ENCODE results near the gene UBE2E2. TPM values are rescaled to one million over a fixed set of nuclear protein-coding genes. Genes with fewer than 3 reads are reported as not detected.

Gene UBE2E2
- total RNA-seq, 1 experiment from 2014 or later = 38.6 TPM

GRCh38 chr3:23217872-23218554, 14.9 kb downstream of the UBE2E2 start:
- H4K8ac ChIP-seq (replicated peaks; ENCODE audit: insufficient read length, low read depth, low read length) = no peak overlapping the region
- H3K27me3 Mint-ChIP-seq (ENCODE audit: low read depth) = no peaks in the 10 kb centered on the region
- H3K18ac ChIP-seq (ENCODE audit: insufficient read length, low read depth, low read length) = no peak overlapping the region
- no peak overlapping the region for H2BK12ac ChIP-seq (ENCODE audit: insufficient read length, low read depth, low read length)
- H2BK120ac ChIP-seq (ENCODE audit: low read depth, low read length, poor library complexity, severe bottlenecking) = no peak overlapping the region
- no peak overlapping the region for H3K4me3 Mint-ChIP-seq
- H2BK5ac ChIP-seq (ENCODE audit: insufficient read length, low read length) = no peak overlapping the region
- H3K9me3 ChIP-seq (ENCODE audit: control insufficient read depth, low read depth, low read length) = no peaks in the 10 kb centered on the region
- WGBS (ENCODE audit: extremely low coverage, insufficient read length, low lambda C conversion rate) = no CpG with 5 or more reads among the region's 5 CpGs
- H3K27ac Mint-ChIP-seq = no peak overlapping the region; a peak in 1 of 7 replicates
- no peak overlapping the region for H3K4ac ChIP-seq (ENCODE audit: low read depth, low read length)
- no peak overlapping the region for H3K56ac ChIP-seq (ENCODE audit: insufficient read length, low read depth, low read length)
- no peak overlapping the region for H2AK5ac ChIP-seq (ENCODE audit: insufficient read length, low read length)
- H3K4me1 ChIP-seq (ENCODE audit: insufficient read depth, low read length) = no peaks in the 10 kb centered on the region
- H4K91ac ChIP-seq (ENCODE audit: insufficient read length, low read depth, low read length) = no peak overlapping the region
- no peak overlapping the region for H3K4me2 ChIP-seq (ENCODE audit: insufficient read depth, insufficient read length, low read length)
- H3K79me1 ChIP-seq (ENCODE audit: insufficient read depth, low read depth, low read length, poor library complexity, severe bottlenecking) = peaks cover 2% of the 10 kb centered on the region
- H3K79me2 ChIP-seq (ENCODE audit: insufficient read depth, low read length) = peaks cover 4% of the 10 kb centered on the region; the same call in 1 of the 2 replicates
- H3T11ph ChIP-seq (ENCODE audit: low read length) = no peak overlapping the region
- no peak overlapping the region for H2AFZ ChIP-seq (ENCODE audit: low read length)
- no peak overlapping the region for H3K23ac ChIP-seq (ENCODE audit: insufficient read length, low read depth, low read length)
- peaks cover 0 to 13% (median 7%) of the 10 kb centered on the region in 3 experiments; a peak in 5 of 7 replicates for H3K36me3 Mint-ChIP-seq (ENCODE audit: insufficient read depth in 1 of 3, low read depth in 3 of 3)
- no peak overlapping the region for H2BK20ac ChIP-seq (ENCODE audit: low read depth, low read length, poor library complexity, severe bottlenecking)
- TF ChIP-seq CTCF (conservative IDR thresholded peaks at IDR 0.05) = no peak
- DNase-seq = no peak
- H3K27me3 ChIP-seq (ENCODE audit: insufficient read depth, low read length) = no peaks in the 10 kb centered on the region
- H3K9ac ChIP-seq (ENCODE audit: extremely low read depth, insufficient read length, low read length) = no peak overlapping the region
- H3K23me2 ChIP-seq (ENCODE audit: insufficient read length, low read depth, low read length, poor library complexity, severe bottlenecking) = no peaks in the 10 kb centered on the region
- H3K9me3 Mint-ChIP-seq = peaks cover 0 to 2% of the 10 kb centered on the region in 2 experiments; a peak in 2 of 5 replicates
- H4K5ac ChIP-seq (ENCODE audit: insufficient read length, low read depth, low read length) = no peak overlapping the region
- no peak overlapping the region for H3K27ac ChIP-seq (ENCODE audit: insufficient read length, low read depth, low read length)
- no peaks in the 10 kb centered on the region for H4K20me1 ChIP-seq (ENCODE audit: control insufficient read depth, insufficient read depth, insufficient read length)
- H3K14ac ChIP-seq (ENCODE audit: insufficient read depth, low read length) = no peak overlapping the region
- H3K4me1 Mint-ChIP-seq = peaks cover 18 to 21% of the 10 kb centered on the region in 2 experiments
- H2BK15ac ChIP-seq (ENCODE audit: low read depth, low read length) = no peak overlapping the region

Data from H9 (cell line).